ENCODE data around the gene PPM1J.
A peak's percentile ranks its signal among the peaks of the same experiment; 100 is the strongest.
"Not testable (repeated sequence)": the region's sequence is repeated elsewhere in the genome, so short reads cannot be mapped to it uniquely, and the experiment has no call there.

The PPM1J gene

GRCh38 chr1:112722601-112723510, 7.7 kb upstream of the PPM1J start:
- no peak for DNase-seq (ENCODE audit: low read depth in 1 of 2, low spot score in 1 of 2)

GRCh38 chr1:112721966-112722524, 6.9 kb upstream of the PPM1J start:
- no peak for DNase-seq (ENCODE audit: low read depth in 1 of 2, low spot score in 1 of 2)

- not testable (repeated sequence) for DNase-seq (ENCODE audit: low read depth in 1 of 2, low spot score in 1 of 2)
Observed at GRCh38 chr1:112721294-112721693, 6.2 kb upstream of the PPM1J start.

GRCh38 chr1:112720800-112721199, 5.7 kb upstream of the PPM1J start:
- no peak for DNase-seq (ENCODE audit: low read depth in 1 of 2, low spot score in 1 of 2)

- no peak for DNase-seq (ENCODE audit: low read depth in 1 of 2, low spot score in 1 of 2)
Observed at GRCh38 chr1:112719706-112720105, 4.6 kb upstream of the PPM1J start.

GRCh38 chr1:112718691-112719418, 3.7 kb upstream of the PPM1J start:
- DNase-seq (ENCODE audit: low read depth in 1 of 2, low spot score in 1 of 2), result peak; percentile 50 to 68

GRCh38 chr1:112717263-112717873, 2.2 kb upstream of the PPM1J start:
- DNase-seq (ENCODE audit: low read depth in 1 of 2, low spot score in 1 of 2), result no peak

- DNase-seq (ENCODE audit: low read depth in 1 of 2, low spot score in 1 of 2), result peak; percentile 55 to 66
Observed at GRCh38 chr1:112716133-112716720, 1.1 kb upstream of the PPM1J start.

GRCh38 chr1:112714313-112715263, 544 bp downstream of the PPM1J start:
- DNase-seq (ENCODE audit: low read depth in 1 of 2, low spot score in 1 of 2), result no peak

- DNase-seq (ENCODE audit: low read depth in 1 of 2, low spot score in 1 of 2), result no peak
Observed at GRCh38 chr1:112713466-112714312, 1.4 kb downstream of the PPM1J start.

- no peak for DNase-seq (ENCODE audit: low read depth in 1 of 2, low spot score in 1 of 2)
Observed at GRCh38 chr1:112712701-112713128, 2.4 kb downstream of the PPM1J start.

- no peak for DNase-seq (ENCODE audit: low read depth in 1 of 2, low spot score in 1 of 2)
Observed at GRCh38 chr1:112712191-112712590, 2.9 kb downstream of the PPM1J start.

GRCh38 chr1:112711670-112712069, 3.5 kb downstream of the PPM1J start:
- DNase-seq (ENCODE audit: low read depth in 1 of 2, low spot score in 1 of 2), result no peak

GRCh38 chr1:112711041-112711440, 4.1 kb downstream of the PPM1J start:
- no peak for DNase-seq (ENCODE audit: low read depth in 1 of 2, low spot score in 1 of 2)

- DNase-seq (ENCODE audit: low read depth in 1 of 2, low spot score in 1 of 2), result no peak
Observed at GRCh38 chr1:112710586-112710985, 4.5 kb downstream of the PPM1J start.

- no peak for DNase-seq (ENCODE audit: low read depth in 1 of 2, low spot score in 1 of 2)
Observed at GRCh38 chr1:112710159-112710558, 5.0 kb downstream of the PPM1J start.

GRCh38 chr1:112708489-112708888, 6.6 kb downstream of the PPM1J start:
- DNase-seq (ENCODE audit: low read depth in 1 of 2, low spot score in 1 of 2), result no peak

- DNase-seq (ENCODE audit: low read depth in 1 of 2, low spot score in 1 of 2), result no peak
Observed at GRCh38 chr1:112708002-112708448, 7.1 kb downstream of the PPM1J start.
